Measurements from ENCODE around the gene COBL.

Gene COBL

GRCh38 chr7:50977421-50977820 is 339.2 kb downstream of the COBL start:
- DNase-seq, result no peak

DNA sequence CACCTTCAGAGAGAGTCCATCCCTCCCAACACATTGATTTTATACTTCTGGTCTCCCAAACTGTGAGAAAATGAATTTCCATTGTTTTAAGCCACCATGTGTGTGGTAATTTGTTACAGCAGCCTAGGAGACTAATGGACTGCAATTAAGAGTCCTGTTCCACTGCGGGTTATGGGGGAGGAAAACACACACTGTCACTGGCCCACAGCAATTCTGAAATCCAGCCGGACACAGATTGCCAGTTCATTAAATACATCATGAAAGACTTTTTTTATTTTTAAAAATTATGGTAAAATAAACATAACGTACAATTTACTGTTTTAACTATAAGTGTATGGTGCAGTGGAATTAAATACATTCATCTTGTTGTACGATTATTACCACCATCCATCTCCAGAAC is 340.5 kb downstream of the COBL start:
- no peak for DNase-seq

DNA sequence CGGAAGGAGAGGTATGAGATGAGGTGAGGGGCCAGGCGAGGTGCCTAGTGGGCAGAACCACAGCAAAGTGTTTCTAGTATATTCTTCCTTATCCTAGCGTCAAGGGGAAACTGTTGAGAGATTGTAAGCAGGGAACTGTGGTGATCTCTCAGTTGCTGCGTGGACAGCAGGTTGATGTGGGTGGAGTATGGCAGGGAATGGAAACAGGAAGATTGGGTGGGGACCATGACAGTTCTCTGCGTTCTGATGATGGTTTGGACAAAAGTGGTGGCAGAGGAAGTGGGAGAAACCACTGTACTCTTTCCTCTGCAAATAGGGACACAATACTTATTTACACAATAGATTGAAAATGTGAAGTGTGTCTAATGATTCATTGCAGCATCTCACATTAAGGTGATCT is 342.4 kb downstream of the COBL start:
- DNase-seq, result no peak

GRCh38 chr7:50973814-50974213 is 342.8 kb downstream of the COBL start:
- no peak for DNase-seq

GRCh38 chr7:50970092-50970491 is 346.5 kb downstream of the COBL start:
- no peak for DNase-seq
